Fibroblast of skin of right quadriceps (primary cell): ENCODE measurements around the gene TTLL10.
A peak's percentile ranks its signal among the peaks of the same experiment; 100 is the strongest.

Experiments used
- DNase-seq: peaks from one replicate; pipeline ENCODE4 v3.0.0-alpha.2; 2013

Gene TTLL10

DNA sequence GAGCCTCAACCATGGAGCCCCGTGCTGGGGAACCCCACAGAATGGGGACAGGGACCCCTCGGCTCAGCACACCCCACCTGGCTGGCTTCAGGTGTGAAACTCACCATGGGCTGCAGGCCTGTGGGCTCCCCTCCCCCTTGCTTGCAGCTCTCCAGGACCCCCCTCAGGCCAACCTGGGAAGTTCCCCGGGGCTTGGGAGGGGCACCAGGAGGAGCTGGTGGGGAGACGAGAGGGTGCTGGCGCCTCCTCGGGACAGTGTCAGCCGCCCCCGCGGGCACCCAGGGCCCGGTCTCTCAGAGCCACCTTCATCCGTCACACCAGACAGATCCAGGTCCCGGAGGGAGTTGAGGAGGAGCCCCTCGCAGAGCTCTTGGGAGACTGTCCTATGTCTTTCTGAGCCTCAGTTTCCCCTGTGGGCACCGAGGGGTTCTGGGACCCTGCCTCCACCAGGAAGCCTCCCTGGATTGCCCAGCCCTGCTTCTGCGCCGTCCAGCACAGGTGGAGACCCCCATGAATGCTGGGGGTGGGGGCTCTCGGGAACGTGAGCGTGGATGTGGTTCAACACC lies 33.4 kb downstream of the TTLL10 start:
- no peak for DNase-seq

DNA sequence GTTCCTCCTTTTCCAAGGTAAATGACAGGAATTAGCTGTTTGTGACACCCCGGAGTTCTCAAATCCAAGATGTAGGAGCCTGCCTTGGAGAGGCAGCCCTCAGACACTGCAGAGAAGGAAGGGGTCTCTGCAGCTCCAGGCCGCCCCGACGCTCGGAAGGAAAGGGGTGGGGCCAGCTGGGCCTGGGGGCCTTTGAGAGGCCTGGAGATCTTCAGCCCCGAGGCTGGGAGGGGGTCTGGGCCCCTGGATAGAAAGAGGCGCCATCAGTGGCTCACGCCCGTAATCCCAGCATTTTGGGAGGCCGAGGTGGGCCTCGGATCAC lies 33.9 kb downstream of the TTLL10 start:
- DNase-seq: no peak

DNA sequence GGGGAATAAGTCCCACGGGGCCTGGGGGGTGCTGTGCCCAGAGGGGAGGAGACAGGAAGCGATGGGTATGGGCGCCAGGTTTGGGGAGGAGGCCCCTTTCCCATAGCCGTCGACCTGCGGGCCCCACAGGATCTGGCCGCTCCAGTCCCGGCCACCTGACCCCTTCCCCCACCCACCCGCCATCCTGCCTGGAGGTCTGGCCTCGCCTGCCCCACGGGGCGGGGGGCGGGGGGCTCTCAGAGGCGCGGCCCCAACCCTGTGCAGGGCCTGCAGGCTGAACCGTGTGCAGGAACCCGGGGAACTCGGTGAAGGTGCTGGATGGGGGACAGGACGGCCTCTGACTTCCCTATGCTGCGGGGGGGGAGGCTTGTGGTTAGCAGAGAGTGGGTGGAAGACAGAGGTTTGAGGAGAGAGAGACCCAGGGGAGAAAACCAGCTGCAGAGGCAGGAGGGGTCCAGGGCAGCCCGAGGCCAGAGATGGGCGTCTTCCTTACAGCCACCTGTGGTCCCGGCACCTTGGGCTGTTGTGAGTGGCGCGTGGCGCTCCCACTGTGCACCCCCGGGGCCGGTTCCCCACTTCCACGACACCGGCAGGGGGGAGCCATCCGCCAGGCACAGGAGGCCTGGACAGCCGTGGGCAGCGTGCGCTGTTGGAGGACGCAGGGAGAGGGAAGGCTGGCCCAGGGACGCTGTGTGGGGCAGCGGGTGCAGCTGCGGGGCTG lies 35.2 kb downstream of the TTLL10 start:
- peak; percentile 27 for DNase-seq

DNA sequence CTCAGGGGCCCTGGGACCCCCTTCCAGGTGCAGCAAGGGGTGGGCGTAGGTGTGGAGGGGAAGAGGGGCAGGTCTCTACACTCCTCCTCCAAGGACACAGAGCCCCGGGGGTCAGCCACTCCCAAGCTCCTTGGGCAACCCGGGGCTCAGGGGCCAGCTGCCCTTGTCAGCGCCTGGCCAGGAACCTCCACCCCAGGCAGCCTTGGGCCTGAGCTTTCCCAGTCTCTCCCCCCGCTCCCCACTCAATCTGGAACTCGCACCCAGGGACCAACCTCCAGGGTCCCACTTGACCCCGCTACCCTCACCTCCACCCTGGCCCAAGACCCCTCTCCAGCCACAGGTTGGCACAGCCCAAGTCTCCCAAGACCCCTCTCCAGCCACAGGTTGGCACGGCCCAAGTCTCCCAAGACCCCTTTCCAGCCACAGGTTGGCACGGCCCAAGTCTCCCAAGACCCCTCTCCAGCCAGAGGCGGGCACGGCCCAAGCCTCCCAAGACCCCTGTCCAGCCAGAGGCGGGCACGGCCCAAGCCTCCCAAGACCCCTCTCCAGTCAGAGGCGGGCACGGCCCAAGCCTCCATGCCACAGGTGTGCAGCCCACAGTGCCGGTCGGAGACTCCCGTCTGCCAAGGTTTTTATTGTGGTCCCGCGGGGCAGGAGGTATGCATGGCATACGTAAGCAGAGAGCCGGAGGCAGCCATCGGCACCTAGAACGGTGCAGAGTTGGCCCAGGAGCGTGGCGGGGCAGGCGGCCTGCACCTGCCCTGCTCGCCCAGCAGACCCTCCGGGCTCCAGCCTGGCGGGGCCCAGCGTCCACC lies 37.3 kb downstream of the TTLL10 start:
- no peak for DNase-seq

DNA sequence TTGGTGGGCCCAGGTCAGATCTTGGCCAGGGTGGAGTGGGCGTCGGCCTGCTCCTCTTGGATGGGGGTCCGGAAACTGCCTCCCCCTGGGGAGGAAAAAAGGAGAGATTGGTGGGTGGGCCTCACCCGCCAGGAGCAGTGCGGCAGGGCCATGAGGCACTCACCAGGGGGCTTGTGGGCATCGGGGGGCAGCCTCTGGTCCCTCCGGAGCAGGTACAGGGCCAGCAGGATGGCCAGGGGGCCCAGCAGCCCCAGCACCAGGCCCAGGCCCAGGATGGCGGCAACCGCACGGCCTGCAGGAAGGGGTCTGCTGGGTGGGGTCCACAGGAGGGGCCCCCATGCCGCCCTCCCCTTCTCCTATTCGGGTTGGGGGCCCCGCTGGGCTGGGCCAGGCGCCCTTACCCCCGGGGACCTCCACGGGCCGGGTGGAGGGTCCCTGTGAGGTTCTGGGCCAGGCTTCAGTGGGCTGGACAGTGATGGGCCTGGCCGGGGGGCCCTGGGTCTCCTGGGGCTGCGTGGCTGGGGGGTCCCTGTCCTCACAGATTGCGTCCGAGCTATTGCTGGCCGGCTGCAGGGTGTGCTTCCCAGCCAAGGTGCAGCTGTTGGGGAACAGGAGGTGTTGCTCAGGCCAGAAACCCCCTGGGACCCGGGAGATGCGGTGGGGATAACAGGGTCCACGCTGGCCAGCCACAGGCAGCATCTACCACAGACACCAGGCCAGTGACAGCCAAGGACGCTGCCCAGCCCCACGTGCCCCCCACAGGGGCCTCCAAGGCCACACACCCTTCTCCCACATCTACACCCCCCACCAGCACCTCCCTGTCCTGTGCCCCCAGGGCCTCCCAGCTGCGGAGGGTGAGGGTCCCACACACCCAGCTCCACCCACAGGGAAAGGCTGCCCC lies 38.1 kb downstream of the TTLL10 start:
- DNase-seq: no peak

DNA sequence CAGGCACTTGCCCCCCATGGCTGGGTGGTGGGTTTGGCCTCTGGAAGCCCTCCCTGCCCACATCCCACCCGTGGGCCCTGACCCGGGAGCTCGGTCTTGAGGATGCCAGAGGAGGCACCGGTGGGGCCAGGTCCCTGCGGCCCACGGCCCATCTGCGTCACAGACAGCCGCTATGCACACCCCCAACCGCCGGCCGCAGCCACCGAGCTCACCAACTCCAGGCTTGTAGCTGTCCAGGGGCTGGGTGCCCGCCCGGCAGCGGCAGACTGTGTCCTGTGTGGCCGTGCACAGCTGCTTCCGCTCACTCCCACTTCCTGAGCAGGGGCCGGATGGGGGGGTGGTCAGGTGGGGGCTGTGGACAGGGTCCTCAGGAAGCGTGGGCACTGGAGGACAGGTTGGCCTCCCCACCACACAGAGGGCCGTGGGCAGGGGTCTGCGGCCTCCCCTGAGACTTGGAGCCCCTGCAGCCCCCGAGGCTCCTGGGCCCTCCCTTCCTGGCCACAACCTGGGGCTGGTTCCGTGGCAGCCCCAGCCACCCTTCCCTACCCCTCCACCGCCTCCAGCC lies 39.2 kb downstream of the TTLL10 start:
- DNase-seq: no peak

DNA sequence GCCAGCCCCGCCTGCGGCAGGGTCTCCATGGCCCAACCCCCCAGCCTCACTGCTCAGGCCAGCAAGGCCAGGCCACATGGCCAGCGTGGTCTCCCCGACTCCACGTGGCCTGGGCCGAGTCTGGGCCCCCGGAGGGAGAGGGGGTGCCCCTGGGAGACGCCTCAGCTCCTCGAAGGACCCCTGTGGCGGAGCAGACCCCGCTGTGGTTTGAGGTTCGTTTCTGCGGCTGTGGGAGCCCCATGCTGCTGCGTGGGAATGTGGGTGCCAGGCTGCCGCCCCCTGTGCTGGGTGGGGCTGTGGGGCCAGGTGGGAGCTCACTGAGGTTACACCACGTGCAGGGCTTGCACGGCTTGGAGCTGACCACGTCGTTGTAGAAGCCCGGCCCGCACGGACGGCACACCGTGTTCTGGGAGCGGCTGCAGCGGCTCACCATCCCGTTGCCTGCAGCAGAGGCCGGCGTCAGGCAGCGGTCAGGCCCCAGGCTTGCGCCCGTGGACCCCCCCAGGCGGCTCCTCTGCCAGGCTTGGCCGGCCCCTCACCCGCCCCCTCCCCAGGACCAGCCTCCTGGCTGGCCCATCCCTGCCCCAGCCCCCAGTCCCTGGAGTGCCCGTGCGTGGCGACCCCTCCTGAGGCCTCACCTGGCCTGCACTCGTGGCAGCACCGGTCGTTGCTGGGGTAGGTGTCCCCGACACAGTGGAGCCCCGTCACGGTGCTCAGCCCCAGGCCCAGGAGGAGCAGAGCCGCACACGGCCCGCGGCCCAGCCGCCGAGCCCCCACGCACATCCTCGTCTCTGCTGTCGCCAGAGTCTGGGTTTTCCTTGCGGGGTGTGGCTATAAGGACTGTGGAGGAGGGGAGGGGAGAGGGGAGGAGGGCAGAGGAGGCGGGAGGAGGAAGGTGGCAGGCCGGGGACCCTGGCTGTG lies 39.9 kb downstream of the TTLL10 start, which contains the start of gene TNFRSF4:
TNFRSF4 (minus strand) TSS at position 809 of the 921 bp plus-strand sequence; CDS start at position 783, 26 bp downstream.
- DNase-seq: no peak

DNA sequence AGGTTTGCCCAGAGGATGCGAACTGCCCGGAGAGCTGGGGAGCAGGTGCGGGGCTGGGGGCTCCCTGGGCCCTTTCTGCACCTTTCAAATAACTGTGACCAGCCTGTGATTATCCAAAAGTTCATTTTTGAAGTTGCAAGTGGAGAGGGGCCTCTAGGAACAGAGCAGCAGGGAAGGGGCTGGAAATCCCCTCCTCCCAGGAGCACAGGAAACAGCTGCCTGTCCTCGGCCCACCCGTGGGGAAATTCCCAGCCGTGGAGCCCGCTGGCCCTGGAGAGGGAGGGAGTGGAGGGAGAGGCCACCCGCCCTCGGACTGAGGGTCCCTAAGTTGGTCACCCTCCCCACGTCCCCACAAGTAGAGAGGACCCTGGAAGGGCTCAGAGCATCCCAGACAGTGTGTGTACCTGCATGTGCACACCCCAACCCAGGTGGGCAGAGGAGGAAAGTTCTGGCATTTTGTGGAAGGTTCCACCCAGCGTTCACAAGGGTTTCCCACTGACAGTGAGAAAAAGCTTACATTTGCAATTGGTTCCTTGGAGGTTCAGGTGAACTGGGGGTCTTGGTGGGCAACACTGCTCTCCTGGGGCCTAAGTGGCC lies 41.5 kb downstream of the TTLL10 start:
- no peak for DNase-seq

DNA sequence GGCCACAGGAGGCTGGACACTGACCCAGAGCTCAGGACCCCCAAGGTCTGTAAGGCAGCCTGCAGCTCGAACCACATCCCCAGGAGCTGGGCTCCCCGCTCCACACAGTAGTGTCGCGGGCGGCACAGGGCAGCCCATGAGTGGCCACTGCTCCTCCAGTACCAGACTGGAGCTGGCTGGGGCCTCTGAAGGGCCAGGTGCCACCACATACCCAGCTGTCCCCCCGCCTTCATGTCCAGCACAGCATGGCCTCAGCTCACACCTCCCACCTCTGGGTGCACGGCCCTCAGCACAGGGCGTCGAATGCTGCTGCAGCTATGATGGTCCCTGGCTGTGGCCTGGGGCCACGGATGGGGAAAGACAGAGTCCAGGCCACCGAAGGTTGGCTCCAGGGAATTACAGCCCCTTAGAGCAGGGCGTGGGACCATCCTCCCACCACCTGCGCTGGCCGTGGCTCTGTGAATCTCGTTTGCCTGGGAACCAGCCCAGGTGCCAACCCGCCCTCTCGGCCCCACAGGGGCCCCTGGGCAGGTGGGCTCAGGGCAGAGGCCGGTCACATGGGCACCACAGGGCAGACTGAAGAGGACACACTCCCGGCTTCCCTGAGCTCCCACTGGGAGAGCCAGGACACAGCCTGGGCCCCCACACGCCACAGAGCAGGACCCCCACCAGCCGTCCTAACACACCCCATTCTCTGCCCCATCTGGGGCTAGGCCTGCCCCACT lies 42.4 kb downstream of the TTLL10 start:
- DNase-seq: no peak

DNA sequence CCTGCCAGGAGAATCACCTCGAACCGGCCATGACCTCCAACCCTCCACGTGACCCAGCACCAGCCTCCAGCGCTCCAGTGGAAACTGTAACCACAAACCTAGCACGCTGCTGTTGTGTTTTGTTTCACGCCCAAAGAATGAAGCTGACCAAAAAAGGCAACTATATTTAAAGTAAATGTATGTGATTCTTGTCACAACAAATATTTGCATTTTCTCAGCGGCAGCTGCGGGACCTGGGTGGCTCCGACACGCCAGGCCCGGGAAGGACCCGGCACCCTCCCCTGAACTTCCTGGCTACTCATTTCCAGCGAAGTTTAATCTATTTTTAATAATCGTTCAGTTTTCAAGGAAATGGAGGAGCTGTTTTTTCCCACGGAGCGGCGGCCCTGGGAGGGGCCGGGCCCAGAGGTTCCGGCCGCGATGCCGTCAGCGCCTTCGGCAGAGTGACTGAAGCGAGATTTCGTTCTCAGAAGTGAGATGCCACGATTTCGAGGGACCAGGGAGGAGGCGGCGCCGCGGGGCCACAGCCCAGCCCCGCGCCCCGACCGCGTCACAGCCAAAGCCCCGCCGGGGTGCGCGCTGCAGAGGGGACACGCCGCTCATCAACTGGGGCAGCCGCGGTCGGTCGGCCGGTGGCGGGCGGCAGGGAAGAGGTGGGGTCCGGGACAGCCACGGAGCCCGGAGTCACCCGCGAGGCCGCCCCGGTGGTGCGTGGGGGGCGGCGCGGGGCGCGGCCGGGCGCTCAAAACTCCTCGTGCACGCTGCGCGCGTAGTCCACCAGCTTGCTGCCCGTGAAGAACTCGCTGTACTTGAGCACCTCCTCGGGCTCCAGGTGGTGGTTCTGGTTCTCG lies 43.3 kb downstream of the TTLL10 start:
- no peak for DNase-seq

DNA sequence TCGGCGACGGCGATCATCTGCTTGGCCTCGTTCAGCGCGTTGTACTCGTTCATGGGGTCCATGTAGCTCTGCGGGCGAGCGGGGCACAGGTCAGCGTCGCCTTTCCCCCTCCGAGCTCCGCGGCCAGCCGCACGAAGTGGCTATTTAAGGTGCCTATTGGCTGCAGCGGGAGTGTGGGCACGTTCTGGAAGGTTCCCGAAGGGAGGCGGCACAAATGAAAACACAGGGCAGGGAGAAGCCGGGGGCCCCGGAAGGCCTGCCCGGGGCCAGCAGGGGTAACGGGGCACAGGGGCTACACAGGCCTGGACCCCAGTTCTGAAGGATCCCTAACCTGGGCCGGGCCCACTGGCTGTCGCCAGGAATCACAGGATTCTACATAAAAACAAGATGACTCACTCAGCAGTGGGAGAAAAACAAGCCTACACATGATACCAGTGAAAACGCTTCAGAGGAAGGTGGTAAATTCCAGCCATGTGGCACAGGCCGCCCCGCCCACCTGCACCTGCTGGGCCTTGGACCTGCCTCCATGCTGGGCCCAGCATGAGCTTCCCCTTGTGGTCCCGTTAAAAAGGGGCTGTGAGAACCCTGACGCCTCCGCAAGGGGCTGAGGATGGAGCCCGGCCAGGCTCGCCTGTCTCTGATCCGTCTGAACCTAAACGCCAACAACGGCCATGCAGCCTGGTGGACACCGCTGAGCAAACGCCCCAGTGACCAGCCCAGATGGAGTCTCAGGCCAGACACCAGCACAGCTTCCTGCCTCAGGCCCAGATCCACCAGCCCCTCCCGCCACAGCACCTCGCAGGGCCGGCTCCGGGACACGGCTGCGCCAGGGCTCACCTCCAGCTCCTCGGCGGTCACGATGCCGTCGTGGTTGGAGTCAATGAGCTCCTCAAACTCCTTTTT lies 44.2 kb downstream of the TTLL10 start:
- no peak for DNase-seq

DNA sequence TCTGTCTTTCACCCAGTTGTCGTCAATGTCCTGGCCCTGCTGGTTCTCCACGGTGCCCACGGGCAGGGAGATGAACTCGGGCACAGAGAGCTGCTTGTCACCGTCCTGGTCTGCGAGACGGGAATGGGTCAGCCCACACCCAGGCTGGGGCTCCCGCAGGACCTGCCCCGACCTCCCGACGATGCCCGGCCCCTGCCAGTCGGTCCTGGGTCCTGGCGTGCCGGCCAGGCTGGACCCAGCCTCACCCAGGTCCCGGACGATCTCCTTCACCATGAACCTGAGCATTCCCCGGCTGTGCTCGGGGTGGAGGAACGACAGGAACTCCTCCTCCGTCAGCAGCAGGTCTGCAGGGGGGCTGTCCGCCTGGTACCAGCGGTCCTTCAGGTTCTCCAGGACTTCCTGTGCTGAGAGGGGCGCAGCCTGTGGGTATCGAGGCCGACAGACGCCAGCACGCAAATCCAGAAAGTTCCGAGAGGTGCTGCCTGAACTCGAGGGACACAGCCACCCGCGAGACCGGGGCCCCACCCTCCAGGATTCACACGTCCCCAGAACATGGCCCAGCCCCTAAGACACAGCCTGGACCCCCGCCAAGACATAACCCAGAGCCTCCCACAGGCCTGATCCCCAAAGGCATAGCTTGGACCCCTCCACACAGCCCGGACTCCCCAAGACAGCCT lies 45.0 kb downstream of the TTLL10 start:
- DNase-seq: no peak

DNA sequence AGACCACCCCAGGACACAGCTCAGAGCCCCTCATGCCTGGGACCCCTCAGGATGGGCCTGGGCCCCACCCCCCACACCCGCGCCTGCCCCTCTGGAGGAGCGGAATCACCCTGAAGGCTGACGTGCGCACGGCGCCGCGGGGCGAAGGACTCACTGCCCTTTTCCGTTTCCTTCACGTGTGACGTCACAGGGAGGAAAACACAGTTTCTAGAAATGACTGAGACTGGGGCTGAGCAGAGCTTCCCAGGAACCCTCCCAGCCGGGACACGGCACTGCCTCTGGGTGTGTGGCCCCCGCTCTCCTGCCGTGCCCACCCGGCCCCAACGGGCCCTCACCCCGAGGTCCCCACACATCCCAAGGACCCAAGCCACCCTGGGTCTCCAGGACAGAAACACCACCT lies 45.7 kb downstream of the TTLL10 start:
- DNase-seq: no peak

DNA sequence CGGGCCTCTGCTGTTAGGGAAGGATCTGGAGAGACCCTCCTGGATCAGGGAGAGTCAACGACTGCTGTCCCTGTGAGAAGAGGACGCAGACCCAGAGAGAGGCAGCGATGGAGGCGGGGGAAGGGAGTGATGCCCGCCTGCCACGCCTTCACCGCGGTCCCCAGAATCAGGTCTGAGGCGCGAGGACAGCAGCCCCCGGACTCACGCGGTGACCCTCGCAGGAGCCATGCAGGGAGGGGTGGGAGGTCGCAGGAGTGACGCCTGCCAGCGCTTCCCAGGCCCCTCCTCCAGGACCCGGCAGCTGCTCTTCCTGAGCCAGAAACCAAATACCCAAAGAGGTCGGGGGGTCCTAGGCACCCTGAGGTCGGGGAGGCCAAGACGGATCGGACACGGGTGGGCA lies 46.5 kb downstream of the TTLL10 start:
- DNase-seq: no peak

DNA sequence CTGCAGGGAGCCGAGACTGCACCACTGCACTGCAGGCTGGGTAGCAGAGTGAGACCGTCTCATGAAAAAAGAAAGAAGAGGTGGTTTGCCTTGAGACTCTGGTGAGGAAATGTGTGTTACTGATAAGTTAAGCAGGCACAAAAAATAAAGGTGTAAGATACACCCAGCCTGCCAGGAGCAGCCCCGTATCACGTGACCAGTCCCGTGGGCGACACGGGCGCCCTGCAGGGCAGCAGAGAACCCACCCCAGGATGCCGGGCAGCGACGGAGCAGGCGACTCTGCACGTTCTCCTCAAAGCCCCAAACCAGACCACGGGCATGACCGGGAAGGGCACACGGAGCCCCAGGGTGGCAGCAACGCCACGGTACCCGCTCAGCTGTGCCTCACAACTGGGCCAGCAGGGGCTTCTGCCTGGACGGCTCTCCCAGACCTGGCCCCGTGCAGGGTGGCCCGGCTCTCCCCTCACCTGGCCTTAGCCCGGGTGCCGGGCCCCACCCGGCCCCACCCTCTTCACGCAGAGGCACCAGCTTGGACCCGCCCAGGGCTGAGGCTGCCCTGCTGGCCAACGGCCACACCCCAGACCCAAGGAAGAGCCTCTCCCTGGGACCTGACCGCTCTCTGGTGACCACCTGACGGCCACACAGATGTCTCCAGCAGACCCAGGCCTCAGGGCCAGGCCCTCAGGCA lies 48.4 kb downstream of the TTLL10 start:
- DNase-seq: no peak

DNA sequence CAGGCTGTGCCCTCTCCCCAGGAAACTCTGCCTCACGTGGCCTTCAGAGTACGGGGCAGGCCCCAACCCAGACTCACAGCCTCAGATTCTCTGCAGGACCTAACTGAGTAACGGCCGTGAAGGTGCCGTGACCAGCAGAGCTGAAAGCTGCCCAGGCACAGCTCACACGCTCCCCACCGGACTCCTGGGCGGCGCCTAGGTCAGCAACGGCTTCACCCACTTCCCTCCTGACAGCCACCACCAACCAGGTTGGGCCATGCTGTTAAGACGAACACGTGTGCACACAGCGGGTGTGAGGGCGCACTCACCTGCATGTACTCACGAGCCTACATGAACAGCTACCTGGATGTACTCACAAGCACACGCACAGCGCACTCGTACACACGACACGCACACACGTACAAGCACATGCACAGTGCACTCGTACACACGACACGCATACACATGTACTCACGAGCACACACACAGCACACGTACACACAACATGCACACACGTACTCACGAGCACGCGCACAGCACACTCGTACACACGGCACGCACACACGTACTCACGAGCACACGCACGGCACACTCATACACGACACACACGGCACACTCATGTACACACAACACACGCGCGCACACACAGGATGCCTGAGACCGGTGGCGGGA lies 49.0 kb downstream of the TTLL10 start:
- DNase-seq: no peak

DNA sequence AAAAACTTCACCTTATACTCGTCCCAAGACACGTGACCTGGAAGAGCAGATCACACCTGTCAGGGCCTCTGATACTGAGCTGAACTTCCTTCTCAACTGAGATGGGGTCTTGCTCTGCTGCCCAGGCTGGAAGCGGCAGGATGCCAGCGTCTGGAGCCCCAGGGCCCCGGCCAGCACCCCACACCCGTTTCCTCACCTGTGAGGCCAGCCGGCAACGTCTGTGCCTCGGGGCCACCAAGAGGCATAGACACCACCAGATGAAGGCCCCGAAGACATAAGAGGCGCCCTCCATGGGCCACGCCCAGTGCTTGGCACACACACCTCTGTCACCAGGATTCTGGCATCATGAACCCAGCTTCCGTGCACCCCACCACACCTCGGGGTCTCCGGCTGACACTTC lies 49.6 kb downstream of the TTLL10 start:
- no peak for DNase-seq
